ENCODE measurements around the gene XPO6. TPM values are rescaled to one million over a fixed set of nuclear protein-coding genes. Genes with fewer than 3 reads are reported as not detected.

XPO6 gene
- total RNA-seq, 1 experiment from 2014 or later = 92.5 TPM

- DNase-seq = no peak
- Histone ChIP-seq H3K36me3 (no peaks in the 10 kb centered on the region), H3K27me3 (no peaks in the 10 kb centered on the region), H3K4me3 (no peak overlapping the region), H3K9me3 (no peaks in the 10 kb centered on the region)
Observed at GRCh38 chr16:28078261-28078660, 133.5 kb downstream of the XPO6 start.

GRCh38 chr16:28073836-28074235 is 137.9 kb downstream of the XPO6 start:
- H3K27me3 ChIP-seq = peaks cover 3% of the 10 kb centered on the region; the same call in 1 of the 2 replicates
- no peaks in the 10 kb centered on the region for H3K9me3 ChIP-seq
- no peaks in the 10 kb centered on the region for H3K36me3 ChIP-seq
- H3K4me3 ChIP-seq = no peak overlapping the region
- no peak for DNase-seq

DNA sequence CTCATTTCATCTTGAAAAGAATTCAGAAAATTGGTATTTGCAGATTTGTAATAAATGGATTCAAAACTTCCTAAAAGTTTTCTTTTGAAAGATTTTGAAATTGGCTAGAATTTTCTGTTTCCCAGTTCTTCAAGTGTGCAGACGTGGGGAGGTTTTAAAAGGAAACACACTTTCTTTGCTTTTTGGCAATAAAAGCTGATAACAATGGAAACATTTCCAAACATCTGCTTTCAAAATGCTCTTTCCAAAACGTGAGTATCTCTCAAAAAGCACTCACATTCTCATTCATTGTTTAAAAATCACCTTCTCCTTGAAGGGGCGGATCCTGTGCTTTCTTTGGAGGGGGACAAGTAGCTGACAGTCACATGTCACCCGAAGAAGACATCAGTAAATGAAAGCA is 139.7 kb downstream of the XPO6 start:
- Histone ChIP-seq H3K9me3 (no peaks in the 10 kb centered on the region), H3K36me3 (no peaks in the 10 kb centered on the region), H3K27me3 (peaks cover 3% of the 10 kb centered on the region; the same call in 1 of the 2 replicates), H3K4me3 (no peak overlapping the region)
- no peak for DNase-seq

- no peaks in the 10 kb centered on the region for H3K36me3 ChIP-seq
- H3K9me3 ChIP-seq = no peaks in the 10 kb centered on the region
- no peak overlapping the region for H3K4me3 ChIP-seq
- peaks cover 3% of the 10 kb centered on the region; the same call in 1 of the 2 replicates for H3K27me3 ChIP-seq
- DNase-seq = no peak
Observed at GRCh38 chr16:28069971-28070794, 141.6 kb downstream of the XPO6 start.

DNA sequence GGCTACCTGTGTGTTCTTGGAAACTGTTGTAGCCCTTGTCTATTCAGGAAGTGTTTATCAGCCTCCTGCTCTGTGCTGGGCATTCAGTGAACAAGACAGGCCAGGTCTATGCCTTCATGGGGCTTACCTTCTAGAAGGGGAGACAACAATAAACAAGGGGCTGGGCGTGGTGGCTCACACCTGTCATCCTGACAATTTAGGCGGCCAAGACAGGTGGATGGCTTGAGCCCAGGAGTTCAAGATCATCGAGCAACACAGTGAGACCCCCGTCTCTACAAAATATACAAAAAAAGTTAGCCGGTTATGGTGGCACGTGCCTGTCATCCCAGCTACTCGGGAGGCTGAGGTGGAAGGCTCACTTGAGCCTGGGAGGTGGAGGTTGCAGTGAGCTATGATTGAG is 142.8 kb downstream of the XPO6 start:
- peaks cover 8% of the 10 kb centered on the region for H3K27me3 ChIP-seq
- no peaks in the 10 kb centered on the region for H3K9me3 ChIP-seq
- DNase-seq = no peak
- H3K4me3 ChIP-seq = no peak overlapping the region
- H3K36me3 ChIP-seq = no peaks in the 10 kb centered on the region

GRCh38 chr16:28067604-28068379 is 144.0 kb downstream of the XPO6 start:
- Histone ChIP-seq H3K4me3 (no peak overlapping the region), H3K9me3 (no peaks in the 10 kb centered on the region), H3K27me3 (peaks cover 12% of the 10 kb centered on the region), H3K36me3 (no peaks in the 10 kb centered on the region)
- DNase-seq = peak; percentile 85

- H3K4me3 ChIP-seq = no peak overlapping the region
- peaks cover 12% of the 10 kb centered on the region for H3K27me3 ChIP-seq
- no peak for DNase-seq
- no peaks in the 10 kb centered on the region for H3K36me3 ChIP-seq
- H3K9me3 ChIP-seq = no peaks in the 10 kb centered on the region
Observed at GRCh38 chr16:28064706-28065249, 147.0 kb downstream of the XPO6 start.

GRCh38 chr16:28064150-28064549 is 147.6 kb downstream of the XPO6 start:
- H3K27me3 ChIP-seq = peaks cover 14% of the 10 kb centered on the region

GRCh38 chr16:28063591-28064061 is 148.1 kb downstream of the XPO6 start, which contains the start of gene GSG1L:
TSS of gene GSG1L (minus strand) at chr16:28063714. CDS start at chr16:28063424, 290 bp downstream.
- Histone ChIP-seq H3K9me3 (no peaks in the 10 kb centered on the region), H3K36me3 (no peaks in the 10 kb centered on the region), H3K4me3 (peak within 1 kb of the TSS; percentile 37; the same call in 1 of the 2 replicates), H3K27me3 (peaks cover 14% of the 10 kb centered on the region)
- DNase-seq = no peak

More at GRCh38 chr16:28064150-28064549, 147.6 kb downstream of the XPO6 start:
- no peak for DNase-seq
- H3K4me3 ChIP-seq = no peak overlapping the region
- no peaks in the 10 kb centered on the region for H3K9me3 ChIP-seq
- no peaks in the 10 kb centered on the region for H3K36me3 ChIP-seq

GRCh38 chr16:28062847-28063521 is 148.8 kb downstream of the XPO6 start:
- Histone ChIP-seq H3K4me3 (peak overlapping the region; percentile 37; the same call in 1 of the 2 replicates), H3K36me3 (no peaks in the 10 kb centered on the region), H3K9me3 (no peaks in the 10 kb centered on the region), H3K27me3 (peaks cover 14% of the 10 kb centered on the region)
- DNase-seq = peak; percentile 59

- H3K9me3 ChIP-seq = no peaks in the 10 kb centered on the region
- H3K27me3 ChIP-seq = peaks cover 14% of the 10 kb centered on the region
- H3K36me3 ChIP-seq = no peaks in the 10 kb centered on the region
- peak overlapping the region; percentile 37; the same call in 1 of the 2 replicates for H3K4me3 ChIP-seq
- no peak for DNase-seq
Observed at GRCh38 chr16:28062261-28062846, 149.4 kb downstream of the XPO6 start.

- Histone ChIP-seq H3K4me3 (no peak overlapping the region), H3K27me3 (peaks cover 14% of the 10 kb centered on the region), H3K36me3 (no peaks in the 10 kb centered on the region), H3K9me3 (no peaks in the 10 kb centered on the region)
- DNase-seq = no peak
Observed at GRCh38 chr16:28061352-28062101, 150.2 kb downstream of the XPO6 start.

DNA sequence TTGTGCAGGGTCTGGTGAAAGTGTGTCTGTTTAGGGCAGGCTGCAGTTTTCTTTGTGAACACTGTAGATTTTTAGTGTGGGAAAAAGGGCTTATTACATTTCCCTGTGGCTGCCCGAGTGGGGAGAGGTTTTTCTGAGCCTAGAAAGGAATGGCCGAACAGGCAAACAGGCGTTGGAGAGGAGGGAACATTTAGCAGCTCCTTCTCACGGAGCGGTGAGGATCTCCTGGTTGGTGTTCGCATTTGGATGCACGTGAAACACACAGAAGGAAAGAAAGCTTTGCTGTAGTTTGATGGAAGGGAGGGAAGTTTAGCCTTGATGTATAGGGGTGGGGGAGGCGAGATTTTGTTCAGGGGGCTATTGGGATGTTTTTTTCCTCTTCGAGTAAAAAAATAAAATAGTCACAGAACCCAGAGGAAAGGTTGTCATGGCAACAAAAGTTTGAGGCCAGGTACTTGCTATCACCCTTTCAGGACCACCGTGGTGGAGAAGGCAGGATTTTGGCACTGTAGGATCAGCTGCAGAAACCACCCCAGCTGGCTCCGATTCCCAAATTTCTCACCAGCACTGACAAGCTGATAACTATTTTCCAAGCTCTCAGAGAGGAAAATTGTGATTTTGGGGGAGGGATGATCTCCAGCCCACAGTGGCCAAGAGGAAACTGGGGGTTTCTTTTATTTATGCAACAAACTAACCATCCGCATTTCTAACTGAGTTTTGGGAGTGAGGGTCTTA is 151.8 kb downstream of the XPO6 start:
- no peak for DNase-seq
- no peak overlapping the region for H3K4me3 ChIP-seq
- peaks cover 14% of the 10 kb centered on the region for H3K27me3 ChIP-seq
- H3K9me3 ChIP-seq = no peaks in the 10 kb centered on the region
- H3K36me3 ChIP-seq = no peaks in the 10 kb centered on the region

DNA sequence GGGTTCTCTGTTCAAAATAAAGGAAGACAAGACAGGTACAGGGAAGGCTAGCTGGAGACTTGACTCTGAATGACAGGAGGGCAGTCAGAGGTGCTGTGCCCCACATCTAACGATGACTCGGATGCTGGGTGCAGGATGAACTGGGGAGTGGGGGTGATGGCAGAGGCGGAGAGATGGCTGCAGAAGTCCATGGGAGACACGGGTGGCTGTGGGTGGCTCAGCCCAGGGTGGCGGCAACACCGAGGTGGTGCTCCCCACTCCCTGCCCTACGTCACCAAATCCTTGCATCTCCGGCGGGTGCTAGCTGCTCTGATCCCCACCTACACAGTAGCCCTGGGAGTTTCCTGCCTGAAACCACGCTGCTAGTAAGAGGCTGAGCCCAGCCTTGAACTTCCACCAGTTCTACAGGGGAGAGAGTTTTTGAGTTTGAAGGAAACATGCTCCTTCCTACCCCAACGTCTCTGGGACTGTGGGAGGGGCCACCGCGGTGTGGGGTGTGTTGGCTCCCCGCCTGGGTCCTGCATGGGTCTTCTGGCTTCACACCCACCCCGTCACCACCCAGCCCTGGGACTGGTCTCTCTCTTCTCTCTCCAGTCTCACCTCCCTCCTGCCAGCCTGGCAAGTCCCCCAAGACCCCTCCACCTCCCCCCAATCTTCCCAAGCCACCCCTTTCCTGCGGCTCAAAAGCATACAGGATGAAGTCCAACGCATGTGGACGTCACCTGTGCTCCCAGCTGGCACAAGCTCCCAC is 152.8 kb downstream of the XPO6 start:
- Histone ChIP-seq H3K36me3 (no peaks in the 10 kb centered on the region), H3K9me3 (no peaks in the 10 kb centered on the region), H3K4me3 (no peak overlapping the region), H3K27me3 (peaks cover 9% of the 10 kb centered on the region)
- DNase-seq = no peak
